Coronary artery (tissue), 2 donors: Measurements from ENCODE around the gene HNRNPUL1.

Experiments
- DNase-seq: peaks from one replicate; pipeline ENCODE4 v3.0.0-alpha.2; 2017; ENCODE audit warnings: low spot score
- H3K27ac ChIP-seq, 2 donors: fragments of 200-600 bp; sonication (generic); one replicate each; pipeline ENCODE4 v1.5.1; 2016 to 2019
- H3K4me3 ChIP-seq: fragments of 200-600 bp; sonication (generic); 2 replicates; pipeline ENCODE4 v1.5.1; 2016; ENCODE audit warnings: mild to moderate bottlenecking, moderate library complexity
- CTCF ChIP-seq: fragments of 200-600 bp; sonication (generic); IDR thresholded peaks from one replicate; pipeline ENCODE4 v1.5.1; 2019; ENCODE audit warnings: antibody characterized with exemption

The HNRNPUL1 gene

GRCh38 chr19:41351339-41352245 is 87.4 kb downstream of the HNRNPUL1 start:
- DNase-seq, result peak; percentile 83
- no peak for TF ChIP-seq CTCF
- H3K27ac ChIP-seq, result peak overlapping the region; percentile 84 to 93
- H3K4me3 ChIP-seq, result peak overlapping the region; percentile 93

DNA sequence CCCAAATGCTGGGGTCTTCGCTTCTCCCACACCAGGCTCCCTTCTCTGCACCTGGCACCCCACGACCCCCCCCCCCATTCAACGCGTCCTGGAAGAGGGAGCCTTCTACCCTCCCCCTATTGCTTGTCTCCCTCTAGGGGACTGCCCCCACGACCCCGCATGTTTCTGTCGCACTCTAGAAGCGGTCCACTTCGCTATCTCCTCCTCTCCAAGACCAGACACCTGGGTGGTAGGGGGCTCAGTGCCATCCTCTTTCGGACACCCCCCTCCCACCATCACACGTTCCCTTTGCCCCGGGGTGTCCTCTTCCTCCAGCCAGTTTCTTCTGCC is 88.1 kb downstream of the HNRNPUL1 start:
- no peak for TF ChIP-seq CTCF
- no peak for DNase-seq
- Histone ChIP-seq H3K4me3 (peak overlapping the region; percentile 93), H3K27ac (peak overlapping the region; percentile 84 to 93)

DNA sequence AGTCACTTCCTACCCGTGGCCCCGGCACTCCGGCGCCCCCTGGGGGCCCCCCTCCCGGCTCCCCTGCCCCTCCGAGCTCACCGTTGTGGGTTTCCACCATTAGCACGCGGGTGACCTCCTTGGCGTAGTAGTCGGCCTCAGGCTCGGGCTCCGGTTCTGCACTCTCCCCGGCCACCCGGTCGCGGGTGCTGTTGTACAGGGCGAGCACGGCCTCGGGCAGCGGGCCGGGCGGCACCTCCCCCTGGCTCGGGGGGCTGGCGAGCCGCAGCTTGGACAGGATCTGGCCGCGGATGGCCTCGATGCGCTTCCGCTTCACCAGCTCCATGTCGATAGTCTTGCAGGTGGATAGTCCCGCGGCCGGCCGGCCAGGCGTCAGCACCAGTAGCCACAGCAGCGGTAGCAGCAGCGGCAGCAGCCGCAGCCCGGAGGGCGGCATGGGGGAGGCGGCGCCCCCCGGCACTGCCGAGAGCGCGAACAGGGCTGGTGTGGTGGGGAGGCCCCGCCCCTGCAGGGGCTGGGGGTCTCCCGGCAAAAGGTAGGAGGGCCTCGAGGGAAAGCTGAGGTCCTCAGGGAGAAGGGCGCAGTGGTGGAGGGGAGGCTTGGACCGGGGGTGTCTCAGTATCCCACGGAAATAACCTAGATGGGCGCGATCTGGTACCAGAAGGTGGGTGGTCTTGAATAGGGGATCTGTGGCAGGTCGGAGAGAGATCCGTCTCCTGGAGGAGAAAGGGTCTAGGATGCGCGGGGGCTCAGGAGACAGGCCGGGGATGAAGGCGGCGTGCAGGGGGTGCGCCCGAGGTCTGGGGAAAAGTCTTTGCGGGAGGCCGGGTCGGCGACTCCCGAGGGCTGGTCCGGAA is 88.7 kb downstream of the HNRNPUL1 start:
- peak overlapping the region; percentile 93 for H3K4me3 ChIP-seq
- DNase-seq, result peak; percentile 83
- peak overlapping the region; percentile 84 to 93 for H3K27ac ChIP-seq
- TF ChIP-seq CTCF, result peak; percentile 16

- DNase-seq, result peak; percentile 95
- peak; percentile 94 for TF ChIP-seq CTCF
- Histone ChIP-seq H3K4me3 (peak within 1 kb of the TSS; percentile 93), H3K27ac (peak within 1 kb of the TSS; percentile 84 to 93)
Observed at GRCh38 chr19:41353466-41354342, 89.5 kb downstream of the HNRNPUL1 start, which contains the start of gene TGFB1. TGFB1 (minus strand) TSS chr19:41353922; CDS start chr19:41353044, 878 bp downstream.

GRCh38 chr19:41354343-41354953 is 90.3 kb downstream of the HNRNPUL1 start:
- TF ChIP-seq CTCF, result no peak
- Histone ChIP-seq H3K4me3 (peak overlapping the region; percentile 93), H3K27ac (peak overlapping the region; percentile 84 to 93)
- no peak for DNase-seq

DNA sequence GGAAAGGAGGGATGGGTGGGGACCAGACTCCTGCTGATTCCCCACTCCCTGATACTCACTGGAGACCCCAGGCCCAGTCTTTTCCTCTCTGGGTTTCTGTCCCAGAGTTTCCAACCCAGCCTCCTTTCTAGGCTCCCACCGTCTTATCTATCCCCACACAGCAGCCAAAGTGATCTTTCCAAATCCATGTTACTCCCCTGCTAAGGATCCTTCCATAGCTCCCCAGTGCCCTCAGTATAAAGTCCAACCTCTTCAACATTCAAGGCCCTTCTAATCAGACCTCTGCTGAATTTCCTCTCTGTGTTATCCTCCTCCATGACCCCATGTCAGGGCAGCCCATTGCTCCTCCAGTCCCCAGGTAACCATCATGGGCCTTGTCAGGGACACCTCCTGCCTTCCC is 90.9 kb downstream of the HNRNPUL1 start:
- no peak for TF ChIP-seq CTCF
- no peak for DNase-seq
- H3K27ac ChIP-seq, result peak overlapping the region in 1 of 2 donors; percentile 93
- no peak overlapping the region for H3K4me3 ChIP-seq
